ENCODE data around the gene RPUSD4.
A peak's percentile ranks its signal among the peaks of the same experiment; 100 is the strongest.

RPUSD4 gene

GRCh38 chr11:126225295-126225665 lies 13.8 kb upstream of the RPUSD4 start:
- no peak for TF ChIP-seq CTCF (IDR thresholded peaks at IDR 0.05; ENCODE audit: insufficient read depth, low read depth, low read length, missing control alignments)
- H3K4me3 ChIP-seq (ENCODE audit: low read length) = no peak overlapping the region
- peak; percentile 19 for DNase-seq (ENCODE audit: low read depth)

GRCh38 chr11:126224647-126225294 lies 13.3 kb upstream of the RPUSD4 start:
- no peak overlapping the region for H3K4me3 ChIP-seq (ENCODE audit: low read length)
- DNase-seq (ENCODE audit: low read depth) = no peak
- TF ChIP-seq CTCF (IDR thresholded peaks at IDR 0.05; ENCODE audit: insufficient read depth, low read depth, low read length, missing control alignments) = no peak

GRCh38 chr11:126219547-126219946 lies 8.1 kb upstream of the RPUSD4 start:
- DNase-seq (ENCODE audit: low read depth) = no peak
- no peak for TF ChIP-seq CTCF (IDR thresholded peaks at IDR 0.05; ENCODE audit: insufficient read depth, low read depth, low read length, missing control alignments)

GRCh38 chr11:126217491-126217890 lies 6.0 kb upstream of the RPUSD4 start:
- no peak overlapping the region for H3K4me3 ChIP-seq (ENCODE audit: low read length)
- TF ChIP-seq CTCF (IDR thresholded peaks at IDR 0.05; ENCODE audit: insufficient read depth, low read depth, low read length, missing control alignments) = no peak
- no peak for DNase-seq (ENCODE audit: low read depth)

More at GRCh38 chr11:126219547-126219946, 8.1 kb upstream of the RPUSD4 start:
- no peak overlapping the region for H3K4me3 ChIP-seq (ENCODE audit: low read length)

GRCh38 chr11:126216526-126217305 lies 5.3 kb upstream of the RPUSD4 start:
- no peak for TF ChIP-seq CTCF (IDR thresholded peaks at IDR 0.05; ENCODE audit: insufficient read depth, low read depth, low read length, missing control alignments)
- H3K4me3 ChIP-seq (ENCODE audit: low read length) = no peak overlapping the region
- no peak for DNase-seq (ENCODE audit: low read depth)

GRCh38 chr11:126214841-126215240 lies 3.4 kb upstream of the RPUSD4 start:
- DNase-seq (ENCODE audit: low read depth) = no peak
- H3K4me3 ChIP-seq (ENCODE audit: low read length) = no peak overlapping the region
- TF ChIP-seq CTCF (IDR thresholded peaks at IDR 0.05; ENCODE audit: insufficient read depth, low read depth, low read length, missing control alignments) = no peak

Data from epithelial cell of esophagus (primary cell).